Measurements from ENCODE around the gene ERGIC2.

ERGIC2 gene

GRCh38 chr12:29374012-29374411 lies 7.0 kb downstream of the ERGIC2 start:
- DNase-seq, result no peak

DNA sequence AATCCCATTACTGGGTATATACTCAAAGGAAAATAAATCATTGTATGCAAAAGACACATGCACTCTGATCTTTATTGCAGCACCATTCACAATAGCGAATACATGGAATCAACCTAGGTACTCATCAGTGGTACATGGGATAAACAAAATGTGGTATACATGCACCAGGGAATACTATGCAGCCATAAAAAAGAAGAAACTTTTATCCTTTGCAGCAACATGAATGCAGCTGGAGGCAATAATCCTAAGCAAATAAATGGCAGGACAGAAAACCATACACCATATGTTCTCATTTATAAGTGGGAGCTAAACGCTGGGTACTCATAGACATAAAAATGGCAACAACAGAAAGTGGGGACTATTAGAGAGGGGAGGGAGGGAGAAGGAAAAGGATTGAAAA lies 15.9 kb downstream of the ERGIC2 start:
- no peak for DNase-seq

DNA sequence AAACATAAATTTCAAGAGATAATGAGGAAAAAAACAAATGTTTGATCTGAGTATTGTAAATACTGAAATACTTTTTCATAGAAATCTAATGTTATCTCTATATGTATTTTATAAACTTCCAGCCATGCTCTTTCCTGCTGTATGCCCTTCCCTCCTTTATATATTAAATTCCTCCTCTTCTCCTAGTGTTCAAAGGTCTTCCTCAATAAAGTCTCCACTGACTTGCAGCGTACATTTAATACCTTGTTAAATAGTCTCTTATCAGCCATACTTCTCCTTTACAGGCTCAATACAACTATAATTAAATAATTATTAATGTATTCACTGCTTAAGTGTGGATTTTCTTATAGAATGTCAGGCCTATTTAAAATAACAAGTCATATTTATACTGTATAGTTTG lies 26.0 kb downstream of the ERGIC2 start:
- DNase-seq, result no peak

GRCh38 chr12:29350080-29350479 lies 30.9 kb downstream of the ERGIC2 start:
- no peak for DNase-seq

DNA sequence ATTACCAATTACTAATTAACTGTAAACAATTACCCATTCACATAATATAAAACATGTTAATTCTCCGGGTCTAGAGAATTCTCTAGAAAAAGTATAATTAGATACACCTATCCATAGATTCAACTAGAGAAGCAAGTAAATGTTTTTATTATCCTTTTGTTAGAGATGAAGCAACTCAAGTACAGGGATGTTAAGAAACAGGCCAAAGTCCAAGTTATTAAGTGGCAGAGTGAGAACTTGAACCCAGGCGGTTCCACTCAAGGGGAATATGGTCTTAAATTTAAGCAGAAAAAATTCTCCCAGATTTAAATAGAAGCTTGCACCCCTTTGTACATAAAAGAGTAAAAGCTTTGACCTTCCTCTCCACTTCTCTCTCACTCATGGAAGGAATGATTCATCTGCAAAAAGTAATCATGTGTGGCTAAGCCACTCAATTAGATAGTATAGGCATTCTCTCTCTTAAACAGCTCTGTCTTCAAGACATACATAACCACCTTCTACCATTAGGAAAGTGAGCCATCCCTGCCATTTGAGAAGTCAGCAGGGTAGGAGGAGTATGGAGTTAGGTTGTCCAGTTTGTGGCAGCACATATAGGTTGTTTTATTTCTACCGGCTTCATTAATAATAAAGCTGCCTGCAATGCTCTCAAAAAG lies 34.1 kb downstream of the ERGIC2 start:
- DNase-seq, result no peak

DNA sequence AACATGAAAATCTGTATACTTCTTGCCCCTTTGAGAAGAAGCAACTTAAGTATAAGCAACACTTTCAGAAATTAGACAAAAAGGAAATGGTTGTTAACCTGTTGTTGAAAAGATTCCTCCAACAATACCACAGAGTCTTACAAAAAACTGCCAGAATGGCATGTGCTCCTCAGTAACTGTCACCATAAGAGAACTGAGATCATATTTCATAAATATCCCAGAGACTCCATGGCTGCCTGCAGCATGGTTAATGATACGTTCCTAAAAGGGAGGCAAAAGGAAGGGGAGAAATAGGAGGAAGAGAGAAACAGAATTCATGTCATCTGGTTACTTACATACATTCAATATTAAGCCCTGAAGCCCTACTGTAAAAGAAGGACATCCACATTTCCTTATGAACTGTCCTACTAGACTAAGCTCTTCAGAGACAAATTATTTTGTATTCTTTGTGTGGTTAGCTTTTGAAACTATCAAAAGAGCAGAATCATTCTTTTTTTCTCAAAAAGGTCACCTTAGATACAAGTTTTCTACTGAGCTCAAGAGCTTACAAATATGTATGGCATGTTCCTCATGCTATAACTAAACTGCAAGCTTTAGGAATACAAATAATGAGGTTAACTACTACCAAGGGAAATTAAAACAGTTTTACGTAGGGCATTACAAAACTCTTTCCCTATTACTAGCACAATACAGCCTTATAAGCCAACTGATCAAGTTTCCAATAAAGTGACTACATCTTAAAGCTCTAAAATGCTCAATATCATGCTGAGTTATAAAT lies 37.8 kb downstream of the ERGIC2 start:
- no peak for DNase-seq

GRCh38 chr12:29337325-29337724 lies 43.6 kb downstream of the ERGIC2 start:
- DNase-seq, result no peak

DNA sequence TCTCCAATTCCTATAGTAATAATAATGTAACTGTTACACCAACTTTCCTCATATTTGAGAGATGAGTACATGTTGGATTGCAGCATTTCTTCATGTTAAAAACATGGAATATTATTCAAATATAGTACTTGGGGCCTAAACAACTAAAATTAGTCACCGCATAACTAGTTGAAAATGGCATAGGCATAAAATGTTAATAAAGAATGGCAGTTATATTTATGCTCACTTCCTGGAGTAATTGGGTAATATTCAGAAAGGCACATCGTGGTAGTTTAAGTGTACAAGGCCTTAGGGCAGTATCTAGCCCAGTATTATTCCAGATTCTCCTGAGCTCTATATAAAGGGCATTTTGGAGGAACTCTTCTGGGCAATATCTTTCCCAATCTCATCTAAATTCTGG lies 46.0 kb downstream of the ERGIC2 start:
- no peak for DNase-seq

GRCh38 chr12:29333178-29333577 lies 47.8 kb downstream of the ERGIC2 start:
- no peak for DNase-seq

- no peak for DNase-seq
Observed at GRCh38 chr12:29329411-29329810, 51.6 kb downstream of the ERGIC2 start.

DNA sequence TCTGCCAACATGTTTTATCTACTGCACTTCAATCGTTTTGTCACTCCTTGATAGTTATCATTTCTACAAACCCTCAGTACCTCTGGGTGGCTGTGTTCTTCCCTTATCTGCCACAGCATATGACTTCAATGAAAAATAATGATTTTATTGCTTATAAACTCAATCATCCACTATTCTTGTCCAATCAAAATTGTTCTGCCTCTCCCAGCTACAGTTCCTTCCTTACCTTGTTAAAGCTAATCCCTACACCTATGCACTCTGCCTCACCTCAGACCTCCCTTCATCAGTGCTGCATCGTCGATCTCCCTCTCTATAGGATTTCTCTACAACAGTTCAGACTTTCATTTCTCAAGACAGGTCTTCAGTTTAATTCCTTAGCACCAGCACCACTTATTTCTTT lies 58.8 kb downstream of the ERGIC2 start:
- DNase-seq, result no peak

DNA sequence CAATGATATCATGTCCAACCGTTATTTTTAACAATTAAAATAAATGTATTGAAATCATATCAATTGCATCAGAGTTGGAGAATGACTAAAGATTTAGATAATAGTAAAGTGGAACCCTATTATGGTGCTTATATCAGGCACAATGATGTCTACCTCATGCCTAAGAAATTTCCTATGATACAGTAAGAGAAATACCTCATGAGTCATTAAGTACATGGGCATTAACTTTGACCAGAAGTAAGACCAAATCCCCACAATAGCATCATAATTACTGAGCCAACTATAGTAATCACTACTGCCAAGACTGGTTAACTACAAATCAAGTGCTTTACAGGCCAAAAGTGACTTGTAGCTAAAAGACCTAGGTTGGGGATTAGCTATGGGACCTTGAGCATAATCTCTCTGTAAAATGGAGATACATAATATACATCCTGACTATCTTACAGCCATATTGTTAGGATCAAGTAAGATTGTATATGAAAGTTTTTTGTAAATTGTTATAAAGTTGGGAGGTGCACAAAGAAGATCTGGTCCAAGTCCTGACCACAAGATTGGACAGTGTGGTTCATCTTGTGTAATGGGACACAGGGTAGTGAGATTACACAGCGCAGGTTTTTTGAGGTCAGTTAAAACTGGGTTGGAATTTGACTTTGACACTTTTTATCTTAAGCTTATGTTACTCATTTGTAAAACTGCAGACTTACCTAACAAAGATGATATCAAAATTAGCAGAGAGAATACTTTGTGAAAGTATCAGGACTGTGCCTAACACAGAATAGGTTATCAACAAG lies 60.5 kb downstream of the ERGIC2 start:
- no peak for DNase-seq

DNA sequence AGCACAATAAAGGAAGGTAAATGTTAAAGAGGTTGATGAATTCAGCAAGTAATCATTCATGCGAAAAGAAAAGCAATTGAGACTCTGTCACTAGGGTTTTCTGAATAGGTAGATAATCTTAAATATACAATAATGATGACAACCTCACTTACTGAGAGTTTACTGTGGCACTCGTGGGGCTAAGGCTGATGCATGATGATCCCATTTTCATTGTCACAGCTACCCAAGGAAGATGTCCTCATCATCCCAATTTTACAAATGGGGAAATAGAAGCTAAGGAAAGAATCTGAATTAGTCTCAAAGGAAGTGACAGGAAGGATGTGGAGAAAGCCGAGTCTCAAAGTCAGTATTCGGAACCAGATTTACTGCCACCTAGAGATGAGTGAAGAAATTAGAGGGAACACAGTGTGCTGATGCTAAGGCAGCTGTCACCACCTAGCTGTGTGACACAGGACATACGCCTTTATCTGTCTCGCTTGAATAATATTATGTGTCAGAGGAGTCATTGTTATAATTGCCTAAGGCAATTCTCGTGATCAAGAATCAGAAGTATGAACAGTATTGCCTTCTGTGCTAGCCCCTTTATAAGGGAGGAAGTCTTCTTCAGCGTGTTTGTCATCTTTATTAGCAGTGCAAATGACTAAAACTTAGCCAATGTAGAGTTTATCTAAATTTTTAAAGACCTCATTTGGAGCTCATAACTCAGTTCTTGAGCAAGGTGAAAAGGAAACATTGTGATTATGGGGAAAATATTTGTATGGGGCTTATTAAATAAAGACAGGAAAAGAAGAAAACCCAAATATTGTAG lies 63.2 kb downstream of the ERGIC2 start:
- DNase-seq, result peak; percentile 13

DNA sequence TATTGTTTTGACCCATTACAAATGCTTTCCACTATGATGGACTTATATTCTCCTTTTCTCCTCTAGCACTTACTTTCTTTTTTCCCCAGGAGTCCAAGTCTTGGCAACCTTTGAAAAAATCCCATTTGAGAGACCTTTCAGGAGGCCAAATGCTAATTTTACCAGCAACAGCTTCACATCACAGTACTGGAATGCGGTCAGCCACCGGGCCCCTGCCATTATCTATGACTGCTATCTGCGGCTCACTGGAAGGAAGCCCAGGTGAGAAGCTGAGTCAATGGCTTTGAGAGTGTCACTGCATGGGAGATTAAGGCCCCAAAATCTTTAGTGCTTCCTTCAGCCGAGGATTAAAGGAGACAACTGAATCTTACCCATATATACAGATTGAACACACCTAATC lies 64.2 kb downstream of the ERGIC2 start:
- no peak for DNase-seq

- DNase-seq, result no peak
Observed at GRCh38 chr12:29314416-29314815, 66.6 kb downstream of the ERGIC2 start.

GRCh38 chr12:29310899-29311298 lies 70.1 kb downstream of the ERGIC2 start:
- no peak for DNase-seq

- no peak for DNase-seq
Observed at GRCh38 chr12:29309320-29309902, 71.6 kb downstream of the ERGIC2 start.

DNA sequence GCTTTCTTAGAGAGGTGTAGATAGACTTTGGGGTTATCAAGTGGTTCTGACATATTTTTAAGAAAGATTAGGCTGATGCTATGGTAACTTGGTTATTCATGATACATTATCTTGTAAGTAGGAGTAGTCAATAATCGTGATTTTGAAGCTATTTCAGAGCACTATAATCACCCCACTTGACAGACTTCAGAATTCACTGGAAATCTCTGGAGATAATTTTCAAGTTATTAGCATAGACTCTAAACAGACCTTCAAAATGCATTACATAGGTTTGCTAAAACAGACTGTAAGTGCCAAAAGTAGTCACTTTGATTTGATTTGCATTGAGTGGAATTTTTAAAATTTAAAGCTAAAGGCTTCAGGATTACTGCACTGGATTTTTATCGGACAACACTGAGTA lies 74.3 kb downstream of the ERGIC2 start:
- no peak for DNase-seq

- no peak for DNase-seq
Observed at GRCh38 chr12:29306266-29306665, 74.7 kb downstream of the ERGIC2 start.

- DNase-seq, result no peak
Observed at GRCh38 chr12:29304388-29304787, 76.6 kb downstream of the ERGIC2 start.

DNA sequence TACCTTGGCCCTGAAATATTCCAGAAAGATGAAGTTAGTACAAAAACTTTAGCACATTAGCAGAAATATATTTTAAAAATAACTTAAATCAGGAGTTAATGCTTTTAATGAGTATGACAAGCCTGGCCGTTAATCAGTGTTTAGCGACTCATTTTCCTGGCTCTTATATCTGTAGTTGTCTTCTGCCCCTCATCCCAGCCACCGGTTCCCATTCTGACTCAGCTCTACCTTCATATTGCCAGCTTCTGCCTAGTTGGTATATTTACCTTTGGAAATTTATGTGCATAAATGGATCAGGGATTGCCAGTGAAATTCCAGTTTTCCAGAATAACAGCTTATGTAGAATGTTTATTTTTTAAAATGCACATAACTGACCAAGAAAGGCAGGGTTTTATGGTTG lies 79.9 kb downstream of the ERGIC2 start:
- DNase-seq, result no peak

DNA sequence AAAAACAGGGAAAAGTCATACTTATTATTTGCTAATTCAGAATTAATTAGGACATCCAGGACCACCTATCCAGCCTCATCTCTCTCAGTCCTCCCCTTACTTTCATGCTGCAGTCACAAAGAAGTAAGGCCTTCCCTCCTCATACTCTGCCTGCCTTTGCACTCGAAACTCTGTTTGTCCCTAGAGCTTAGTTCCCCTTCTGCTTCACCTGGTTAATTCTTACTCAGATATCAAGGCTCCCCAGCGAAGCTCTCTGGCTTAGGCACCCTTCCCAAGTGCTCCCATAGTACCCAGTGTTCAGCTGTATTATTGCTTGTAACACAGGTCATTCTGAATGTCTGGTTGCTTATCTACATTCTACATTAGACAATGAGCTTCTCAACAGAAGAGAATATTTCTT lies 81.3 kb downstream of the ERGIC2 start:
- no peak for DNase-seq

GRCh38 chr12:29291226-29291625 lies 89.7 kb downstream of the ERGIC2 start:
- no peak for DNase-seq

Measured in activated CD4-positive, alpha-beta T cell treated with anti-CD3 and anti-CD28 coated beads for 1 hour (primary cell).